ENCODE results near the gene ABHD5.

GRCh38 chr3:43764056-43764455, 73.3 kb downstream of the ABHD5 start:
- no peak for TF ChIP-seq EP300 (IDR thresholded peaks at IDR 0.05)
- TF ChIP-seq CTCF (IDR thresholded peaks at IDR 0.05), result no peak

All from stomach (tissue), 4 donors.